Esophagus squamous epithelium (tissue), 4 donors: ENCODE measurements around the gene UCHL1.

ENCODE experiments used
- CTCF ChIP-seq, 6 experiments: fragments of 450-650 bp in 4 of 6; fragments of 200-600 bp in 2 of 6; sonication (generic) in 2 of 6; IDR thresholded peaks; one replicate each; pipeline ENCODE4 v1.5.1; 2016 to 2019; ENCODE audit warnings: antibody characterized with exemption in 6 of 6, mild to moderate bottlenecking in 4 of 6, moderate library complexity in 4 of 6
- POLR2A ChIP-seq, 4 donors: fragments of 450-650 bp; IDR thresholded peaks; one replicate each; pipeline ENCODE4 v1.6.1; 2017; ENCODE audit warnings: antibody characterized with exemption in 4 of 4, mild to moderate bottlenecking in 4 of 4, moderate library complexity in 3 of 4

GRCh38 chr4:41315862-41316261 is 59.1 kb downstream of the UCHL1 start:
- TF ChIP-seq CTCF (IDR thresholded peaks at IDR 0.05) = no peak
- TF ChIP-seq POLR2A (IDR thresholded peaks at IDR 0.05) = no peak
